ENCODE data around the gene OBSL1.

GRCh38 chr2:219574484-219575311, 3.4 kb upstream of the OBSL1 start:
- TF ChIP-seq TCF7L2 (IDR thresholded peaks at IDR 0.05; ENCODE audit: low read depth, low read length) (no peak), CTCF (IDR thresholded peaks at IDR 0.05) (no peak), SIN3A (IDR thresholded peaks at IDR 0.05; ENCODE audit: borderline replicate concordance, insufficient read depth, low read depth, low read length) (no peak)

Data from Panc1 (cell line).